Loucy (cell line): ENCODE data around the gene CROCC2.

Source experiments
- H2AFZ ChIP-seq: fragments of 200-600 bp; sonication (generic); 2 replicates; pipeline ENCODE4 v1.6.0; 2016; ENCODE audit warnings: antibody characterized with exemption, mild to moderate bottlenecking, low read length, moderate library complexity
- H3F3A ChIP-seq: fragments of 200-600 bp; 2 replicates; pipeline ENCODE4 v1.6.0; 2016; ENCODE audit warnings: antibody characterized with exemption, low read depth, mild to moderate bottlenecking
- H3K27me3 ChIP-seq: fragments of 200-600 bp; sonication (generic); 2 replicates; pipeline ENCODE4 v1.6.1; 2014; ENCODE audit warnings: low read length, mild to moderate bottlenecking; ENCODE audit not compliant: insufficient read depth, poor library complexity, severe bottlenecking
- H3K36me3 ChIP-seq: fragments of 200-600 bp; sonication (generic); 2 replicates; pipeline ENCODE4 v1.6.1; 2016; ENCODE audit warnings: low read length; ENCODE audit not compliant: insufficient read depth
- H3K4me1 ChIP-seq: fragments of 200-600 bp; sonication (generic); 2 replicates; pipeline ENCODE4 v1.5.1; 2014; ENCODE audit warnings: low read length, mild to moderate bottlenecking; ENCODE audit not compliant: insufficient read depth, poor library complexity, severe bottlenecking
- H3K4me2 ChIP-seq: fragments of 200-600 bp; sonication (generic); 2 replicates; pipeline ENCODE4 v1.6.0; 2014; ENCODE audit warnings: antibody characterized with exemption, low read length, low read depth, mild to moderate bottlenecking; ENCODE audit not compliant: poor library complexity, severe bottlenecking
- H3K4me3 ChIP-seq: fragments of 200-600 bp; sonication (generic); 2 replicates; pipeline ENCODE4 v1.5.1; 2014; ENCODE audit warnings: low read length, mild to moderate bottlenecking, mixed read lengths; ENCODE audit not compliant: poor library complexity, severe bottlenecking
- H3K79me2 ChIP-seq: fragments of 200-600 bp; sonication (generic); 2 replicates; pipeline ENCODE4 v1.6.1; 2014; ENCODE audit warnings: low read length; ENCODE audit not compliant: insufficient read depth
- H3K9ac ChIP-seq: fragments of 200-600 bp; sonication (generic); 2 replicates; pipeline ENCODE4 v1.6.0; 2014; ENCODE audit warnings: mild to moderate bottlenecking, low read depth, low read length, moderate library complexity; ENCODE audit not compliant: poor library complexity, severe bottlenecking
- H3K9me2 ChIP-seq: fragments of 200-600 bp; sonication (generic); replicated peaks from 2 replicates; pipeline ENCODE4 v1.6.1; 2016; ENCODE audit warnings: low read depth, low read length, mixed read lengths
- H3K9me3 ChIP-seq: fragments of 200-600 bp; sonication (generic); 2 replicates; pipeline ENCODE4 v1.6.1; 2014; ENCODE audit warnings: mild to moderate bottlenecking, antibody characterized with exemption, low read length, low read depth; ENCODE audit not compliant: insufficient read depth
- H4K20me1 ChIP-seq: fragments of 200-600 bp; sonication (generic); 2 replicates; pipeline ENCODE4 v1.6.0; 2014; ENCODE audit warnings: antibody characterized with exemption, low read length, mild to moderate bottlenecking; ENCODE audit not compliant: insufficient read depth, poor library complexity, severe bottlenecking
- CTCF ChIP-seq: fragments of 200-600 bp; sonication (generic); conservative IDR thresholded peaks from 2 replicates; pipeline ENCODE4 v1.5.1; 2014; ENCODE audit warnings: mild to moderate bottlenecking, antibody characterized with exemption, low read length
- EZH2phosphoT487 ChIP-seq: fragments of 200-600 bp; IDR thresholded peaks from 2 replicates; pipeline ENCODE4 v1.6.1; 2018; ENCODE audit warnings: antibody characterized with exemption, mild to moderate bottlenecking, moderate library complexity, borderline replicate concordance

CROCC2 gene

GRCh38 chr2:240885566-240885965 is 20.6 kb upstream of the CROCC2 start:
- Histone ChIP-seq H3K9me2 (no peaks in the 10 kb centered on the region), H3K9me3 (peaks cover 9% of the 10 kb centered on the region; the same call in 1 of the 2 replicates), H3K9ac (no peak overlapping the region), H3K4me2 (no peak overlapping the region), H3K36me3 (no peaks in the 10 kb centered on the region), H3K4me3 (no peak overlapping the region), H3K27me3 (no peaks in the 10 kb centered on the region), H3K79me2 (no peaks in the 10 kb centered on the region), H3K4me1 (no peaks in the 10 kb centered on the region), H2AFZ (no peak overlapping the region), H3F3A (no peaks in the 10 kb centered on the region), H4K20me1 (no peaks in the 10 kb centered on the region)
- TF ChIP-seq EZH2phosphoT487 (no peak), CTCF (no peak)

- Histone ChIP-seq H3F3A (no peaks in the 10 kb centered on the region), H3K9me2 (no peaks in the 10 kb centered on the region), H3K4me1 (no peaks in the 10 kb centered on the region), H3K9ac (no peak overlapping the region), H3K79me2 (no peaks in the 10 kb centered on the region), H3K27me3 (no peaks in the 10 kb centered on the region), H4K20me1 (no peaks in the 10 kb centered on the region), H3K9me3 (peaks cover 9% of the 10 kb centered on the region; the same call in 1 of the 2 replicates), H2AFZ (no peak overlapping the region), H3K4me3 (no peak overlapping the region), H3K4me2 (no peak overlapping the region), H3K36me3 (no peaks in the 10 kb centered on the region)
- TF ChIP-seq EZH2phosphoT487 = no peak
- TF ChIP-seq CTCF = no peak
Observed at GRCh38 chr2:240886023-240886565, 20.0 kb upstream of the CROCC2 start.

GRCh38 chr2:240886678-240887609 is 19.2 kb upstream of the CROCC2 start:
- TF ChIP-seq EZH2phosphoT487 (no peak), CTCF (no peak)

More at GRCh38 chr2:240886678-240887609, 19.2 kb upstream of the CROCC2 start:
- H3K79me2 ChIP-seq = no peaks in the 10 kb centered on the region
- H3K4me1 ChIP-seq = no peaks in the 10 kb centered on the region
- no peak overlapping the region for H2AFZ ChIP-seq
- H3K27me3 ChIP-seq = no peaks in the 10 kb centered on the region
- no peak overlapping the region for H3K4me3 ChIP-seq
- peaks cover 9% of the 10 kb centered on the region; the same call in 1 of the 2 replicates for H3K9me3 ChIP-seq
- no peaks in the 10 kb centered on the region for H3K9me2 ChIP-seq
- H4K20me1 ChIP-seq = no peaks in the 10 kb centered on the region
- H3K4me2 ChIP-seq = no peak overlapping the region
- H3F3A ChIP-seq = no peaks in the 10 kb centered on the region
- no peaks in the 10 kb centered on the region for H3K36me3 ChIP-seq
- no peak overlapping the region for H3K9ac ChIP-seq
